NCI-H1436 treated with DMSO at 0.1 percent for 48 hours (cell line): ENCODE measurements around the gene MAP7D2.

Experiments used
- DNase-seq: peaks from one replicate; lab custom pipeline; 2025; lab: John Stamatoyannopoulos, UW

MAP7D2 gene

DNA sequence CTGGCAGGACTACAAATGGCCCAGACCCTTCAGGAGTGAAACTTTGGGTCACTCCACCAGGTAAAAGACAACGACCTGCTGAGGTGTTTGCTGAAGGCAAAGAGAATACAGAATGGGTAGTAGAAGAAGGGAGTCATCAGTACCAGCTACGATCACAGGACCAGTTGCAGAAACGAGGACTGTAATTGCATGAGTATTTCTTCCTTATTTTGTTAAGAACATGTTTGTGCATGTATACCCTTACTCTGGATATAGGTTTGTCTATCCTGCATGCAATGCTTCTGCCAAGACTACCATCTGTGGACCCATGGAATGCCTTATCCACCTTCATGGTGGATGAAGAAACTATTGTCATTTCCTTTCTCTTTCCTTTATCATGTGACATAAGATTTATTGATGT is 77.7 kb downstream of the MAP7D2 start:
- DNase-seq: no peak

DNA sequence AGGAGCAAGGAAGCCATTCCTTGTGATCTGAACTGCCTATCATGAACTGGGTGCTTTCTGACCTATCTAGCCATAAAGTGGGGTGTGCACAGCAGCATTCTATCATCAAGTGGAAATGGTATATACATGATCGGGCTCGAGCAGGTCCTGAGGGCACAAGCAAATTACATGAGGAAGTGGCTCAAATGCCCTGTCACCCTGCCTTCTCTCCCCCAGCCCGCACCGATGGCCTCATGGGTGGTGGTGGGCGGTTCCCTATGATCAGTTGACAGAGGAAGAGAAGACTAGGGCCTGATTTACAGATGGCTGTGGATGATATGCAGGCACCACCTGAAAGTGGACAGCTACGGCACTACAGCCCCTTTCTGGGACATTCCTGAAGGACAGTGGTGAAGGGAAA is 79.5 kb downstream of the MAP7D2 start:
- DNase-seq: no peak

DNA sequence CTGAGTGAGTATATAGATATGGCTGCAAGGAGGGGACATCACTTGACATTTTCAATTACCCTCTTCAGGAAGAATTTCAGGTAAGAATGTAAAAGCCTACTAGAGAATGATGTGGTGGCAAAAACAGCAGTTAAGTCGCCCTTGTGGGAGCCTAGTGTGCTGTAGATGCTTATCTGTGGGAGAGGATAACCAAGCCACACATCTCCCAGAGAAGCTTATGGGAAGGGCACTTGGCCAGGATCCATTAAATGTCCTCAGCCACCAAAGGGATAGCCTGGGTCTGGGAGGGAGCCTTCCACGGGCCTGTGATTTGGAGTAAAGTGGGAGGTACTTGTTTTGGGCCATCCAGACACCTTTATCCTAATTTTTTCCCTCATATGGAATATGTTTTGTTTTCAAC is 84.5 kb downstream of the MAP7D2 start:
- DNase-seq: no peak

DNA sequence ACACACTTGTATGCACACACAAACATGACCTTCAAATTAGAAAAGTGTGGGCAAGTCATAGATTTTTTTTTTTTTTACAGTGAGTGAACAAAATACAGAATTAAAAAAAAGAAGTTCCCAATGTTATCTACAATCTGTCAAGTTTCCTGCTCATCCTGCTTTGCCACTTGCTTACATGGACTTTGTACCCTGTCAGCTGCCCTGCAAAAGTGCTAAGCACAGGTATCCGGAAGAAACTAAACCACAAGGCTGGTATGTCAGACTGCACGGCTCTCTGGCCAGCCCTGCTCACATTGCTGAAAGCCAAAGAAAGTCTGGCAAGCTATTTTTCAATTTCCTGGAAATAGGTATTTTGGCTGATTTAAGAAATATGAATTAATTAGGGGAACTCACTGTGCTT is 87.0 kb downstream of the MAP7D2 start:
- no peak for DNase-seq

DNA sequence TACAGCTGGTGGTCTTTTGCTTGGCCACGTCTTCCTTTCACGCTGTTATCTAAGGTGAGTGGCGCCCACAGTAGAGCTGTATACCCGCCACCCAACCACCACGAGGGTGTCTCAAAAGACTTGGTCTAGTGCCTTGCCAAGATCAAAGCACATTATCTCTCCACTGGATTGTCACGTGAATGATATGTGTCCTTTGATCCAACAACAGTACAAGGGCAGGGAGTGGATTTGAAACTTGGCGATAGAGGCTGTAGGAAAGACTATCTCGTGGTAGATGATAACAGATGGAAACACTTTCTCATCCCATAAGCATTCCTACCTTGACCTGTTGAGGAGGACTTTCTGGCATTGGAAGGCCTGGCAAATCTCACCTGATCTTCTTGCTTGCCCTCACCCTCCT is 88.1 kb downstream of the MAP7D2 start:
- DNase-seq: no peak

DNA sequence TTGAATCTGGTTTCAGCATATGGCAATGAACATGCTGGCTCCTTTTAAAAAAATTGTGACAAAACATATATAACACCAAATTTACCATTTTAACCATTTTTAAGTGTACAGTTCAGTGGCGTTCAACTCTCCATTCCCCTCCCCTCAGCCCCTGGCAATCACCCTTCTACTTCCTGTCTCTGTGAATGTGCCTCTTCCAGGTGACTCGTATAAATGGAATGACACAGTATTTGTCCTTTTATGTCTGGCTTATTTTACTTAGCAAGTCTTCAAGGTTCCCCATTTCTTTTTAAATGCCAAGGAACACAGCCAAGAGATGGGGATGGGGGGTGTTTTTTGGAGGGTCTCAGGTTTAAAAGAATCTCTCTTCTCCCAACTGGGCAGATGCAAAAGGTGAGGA is 90.4 kb downstream of the MAP7D2 start:
- no peak for DNase-seq

DNA sequence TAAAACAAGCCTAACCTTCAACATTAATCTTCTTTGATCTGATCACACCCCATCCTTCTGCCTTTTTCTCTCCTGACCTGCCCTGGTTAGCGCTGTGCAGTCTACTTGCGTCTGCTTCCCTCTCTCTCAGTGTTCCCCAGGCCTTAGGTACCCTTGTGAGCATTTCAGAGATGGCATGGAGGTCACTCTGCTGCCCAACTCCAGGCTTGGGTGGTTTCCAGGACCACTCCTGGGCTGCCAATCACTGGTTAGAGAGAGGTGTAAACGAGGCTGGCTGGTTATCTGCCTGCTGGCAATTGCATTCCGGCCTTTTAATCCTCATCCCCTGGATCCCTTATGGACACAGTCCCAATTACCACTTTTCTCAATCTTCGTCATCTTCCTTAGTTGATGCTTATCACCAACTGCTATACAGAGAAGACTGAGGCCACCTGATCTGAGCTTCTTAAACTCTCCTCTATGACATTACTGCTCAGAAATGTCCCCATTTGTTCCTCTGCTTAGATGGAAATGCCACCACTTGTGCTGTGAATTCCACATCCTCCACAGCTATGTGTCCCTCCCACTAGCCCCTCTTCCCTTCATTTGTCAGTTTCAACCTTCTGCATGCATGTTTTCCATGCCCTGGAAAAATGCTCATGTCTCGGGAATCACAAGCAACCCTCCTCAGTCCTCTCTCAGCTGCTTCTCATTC is 96.9 kb downstream of the MAP7D2 start:
- no peak for DNase-seq

DNA sequence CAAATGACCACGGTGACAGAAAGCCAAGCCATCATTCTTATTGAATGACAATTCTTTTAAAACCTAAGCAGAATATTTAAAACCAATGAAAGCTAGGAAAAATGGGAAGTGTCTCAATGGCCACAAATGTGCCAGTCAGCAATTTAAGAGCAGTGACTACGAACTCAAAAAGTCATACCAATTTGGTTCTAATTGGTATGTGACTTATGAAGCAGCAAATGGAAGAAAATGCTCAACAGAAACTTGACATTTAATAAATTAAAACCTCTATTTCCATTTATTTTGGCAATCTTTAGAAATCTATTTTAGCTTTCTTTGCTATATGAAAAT is 100.1 kb downstream of the MAP7D2 start:
- DNase-seq: no peak

DNA sequence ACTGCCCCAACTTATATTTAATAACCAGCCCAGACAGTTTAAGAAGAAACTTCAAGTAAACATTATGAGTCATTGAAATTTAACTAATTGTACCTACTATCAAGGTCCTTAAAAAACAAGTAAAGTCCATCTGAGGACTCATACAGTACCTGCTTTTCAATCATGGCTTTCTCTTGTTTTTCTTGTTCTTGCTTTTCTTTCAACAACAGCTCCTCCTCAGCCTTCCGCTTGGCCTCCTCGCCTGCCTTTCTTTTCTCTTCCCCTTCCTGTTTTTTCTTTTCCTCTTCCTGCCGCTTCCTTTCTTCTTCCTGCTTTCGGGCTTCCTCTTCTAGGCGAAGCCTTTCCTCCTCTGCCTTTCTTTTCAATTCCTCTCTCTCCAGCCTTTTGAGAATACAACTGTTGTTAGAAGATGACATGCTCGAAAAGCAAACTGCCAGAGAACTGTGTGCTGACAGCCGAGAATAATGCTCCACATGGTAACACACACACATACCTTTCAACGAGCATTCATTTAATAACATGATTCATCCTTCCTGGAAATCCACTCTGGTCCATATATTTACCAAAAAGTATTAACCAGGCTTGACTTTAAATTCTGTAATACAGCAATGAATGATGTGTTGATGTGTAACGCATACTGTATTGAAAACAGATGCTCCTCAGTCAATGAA is 100.6 kb downstream of the MAP7D2 start:
- no peak for DNase-seq

DNA sequence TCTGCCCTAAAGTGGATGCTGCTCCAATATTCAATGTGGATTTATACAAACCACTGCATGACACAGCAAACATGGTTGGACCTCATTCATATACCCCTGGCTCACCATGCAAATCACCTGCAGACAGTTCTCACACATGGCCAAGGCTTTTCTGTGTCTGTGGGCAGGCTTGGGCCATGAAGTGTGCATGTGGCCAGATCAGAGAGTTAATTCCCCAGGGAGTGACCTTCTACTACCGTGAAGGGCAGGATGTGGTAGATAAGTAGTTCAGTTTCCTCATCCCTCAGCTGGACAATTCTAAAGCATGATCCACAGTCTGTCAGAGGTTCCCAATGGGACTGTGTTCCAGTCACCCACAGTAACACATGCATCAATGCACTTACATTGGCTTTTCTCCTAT is 101.3 kb downstream of the MAP7D2 start:
- DNase-seq: no peak

DNA sequence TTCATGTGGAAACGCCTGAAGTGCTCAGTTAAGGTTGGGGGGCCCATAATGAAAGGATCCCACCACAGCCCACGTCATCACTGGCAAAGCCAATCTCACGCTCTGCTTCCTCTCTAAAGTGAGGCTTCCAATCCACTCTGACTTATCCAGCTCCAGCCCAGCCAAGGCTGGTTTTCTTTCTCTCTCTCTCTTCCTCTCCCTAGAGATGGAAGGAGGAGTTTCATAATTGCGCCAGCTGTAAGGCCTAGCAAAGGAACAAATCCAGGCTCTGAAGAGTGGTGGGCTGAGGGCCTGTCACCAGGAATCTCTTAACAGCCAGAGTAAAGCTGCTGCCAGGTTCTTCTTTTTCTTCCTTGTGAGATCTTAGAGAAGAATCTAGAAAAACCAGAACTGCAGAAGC is 105.1 kb downstream of the MAP7D2 start:
- DNase-seq: peak; percentile 1

DNA sequence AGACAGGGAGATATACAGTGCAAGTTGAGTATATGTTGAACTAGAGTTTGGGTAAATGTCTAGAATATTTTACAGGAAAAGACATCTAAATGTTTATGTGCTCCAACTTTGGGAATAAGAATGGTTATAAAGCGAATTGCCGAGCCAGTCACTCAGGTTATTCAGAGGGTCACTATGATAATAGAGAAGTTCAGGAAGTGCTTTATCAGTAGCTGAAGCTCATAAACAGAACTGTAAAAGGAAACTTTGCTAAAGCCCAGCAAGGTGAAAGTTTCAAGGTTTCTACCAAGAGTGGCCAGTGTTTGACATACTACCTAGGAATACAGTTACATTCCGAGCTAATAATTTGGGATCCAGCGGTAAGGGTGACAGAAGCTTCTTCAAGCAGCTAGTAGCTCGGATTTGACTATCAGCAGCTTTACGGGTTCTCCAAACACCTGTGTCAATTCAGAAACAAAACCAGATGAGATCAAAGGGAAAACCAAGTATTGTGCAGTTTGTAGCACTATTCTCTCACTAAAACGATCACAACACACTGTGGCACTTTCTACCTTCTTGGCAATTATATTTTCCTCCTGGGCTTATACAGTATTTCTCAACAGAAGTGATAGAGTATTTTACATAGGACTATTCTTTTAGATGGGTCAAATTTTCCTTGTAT is 108.6 kb downstream of the MAP7D2 start:
- DNase-seq: no peak

DNA sequence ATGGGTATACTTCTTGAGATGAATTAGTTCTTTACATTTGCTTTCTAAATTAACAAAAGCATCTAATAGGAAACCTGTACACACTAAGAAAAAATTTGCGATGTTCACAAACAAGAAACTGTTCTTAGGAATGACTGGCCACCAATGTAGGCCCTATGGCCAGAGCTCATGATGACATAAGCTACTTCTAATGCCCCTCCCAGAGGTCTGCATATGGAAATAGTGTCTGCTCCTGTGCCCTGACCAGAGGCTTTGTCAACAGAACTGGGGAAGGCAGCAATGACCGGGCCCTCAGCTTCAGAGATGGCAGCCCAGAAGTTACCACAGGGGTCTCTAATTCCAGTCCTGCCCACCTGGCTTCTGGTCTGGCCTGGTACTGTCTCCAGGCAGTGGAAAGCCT is 110.8 kb downstream of the MAP7D2 start:
- DNase-seq: no peak

DNA sequence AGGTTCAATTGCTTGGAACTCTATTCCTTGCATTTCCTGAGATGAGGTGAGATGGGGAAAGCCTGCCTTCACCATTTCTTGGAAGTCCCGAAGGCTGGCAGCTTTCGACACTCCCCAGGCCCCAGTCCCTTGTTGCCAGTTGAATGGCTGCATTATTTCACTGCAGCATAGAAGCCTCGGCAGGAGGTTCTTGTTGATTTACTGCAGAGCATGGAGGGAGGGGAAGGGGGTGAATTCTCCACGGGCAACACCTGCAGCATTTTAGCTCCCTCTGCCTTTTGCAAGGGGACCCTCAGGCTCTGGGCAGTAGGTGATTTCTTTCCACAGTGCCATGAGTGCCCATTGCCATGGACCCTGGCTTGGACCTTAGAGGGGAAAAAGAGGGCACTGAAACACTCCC is 115.1 kb downstream of the MAP7D2 start:
- no peak for DNase-seq

DNA sequence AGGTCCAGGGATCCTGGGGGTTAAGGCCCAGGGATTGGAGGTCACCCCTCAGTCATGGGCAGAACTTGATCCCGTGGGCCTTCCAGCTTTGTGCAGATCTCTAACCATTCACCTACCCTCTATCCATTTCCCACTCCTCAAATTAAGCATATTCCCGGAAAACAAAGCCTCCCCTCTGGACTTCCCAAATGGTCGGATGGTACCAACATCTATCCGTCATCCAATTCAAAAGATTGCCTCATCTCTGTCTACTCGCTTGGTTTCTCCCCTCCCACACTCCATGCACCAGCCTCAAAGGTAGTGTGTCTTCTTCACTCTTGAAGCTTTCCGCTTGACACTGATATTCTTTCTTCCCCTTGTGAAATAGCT is 125.4 kb downstream of the MAP7D2 start:
- no peak for DNase-seq

DNA sequence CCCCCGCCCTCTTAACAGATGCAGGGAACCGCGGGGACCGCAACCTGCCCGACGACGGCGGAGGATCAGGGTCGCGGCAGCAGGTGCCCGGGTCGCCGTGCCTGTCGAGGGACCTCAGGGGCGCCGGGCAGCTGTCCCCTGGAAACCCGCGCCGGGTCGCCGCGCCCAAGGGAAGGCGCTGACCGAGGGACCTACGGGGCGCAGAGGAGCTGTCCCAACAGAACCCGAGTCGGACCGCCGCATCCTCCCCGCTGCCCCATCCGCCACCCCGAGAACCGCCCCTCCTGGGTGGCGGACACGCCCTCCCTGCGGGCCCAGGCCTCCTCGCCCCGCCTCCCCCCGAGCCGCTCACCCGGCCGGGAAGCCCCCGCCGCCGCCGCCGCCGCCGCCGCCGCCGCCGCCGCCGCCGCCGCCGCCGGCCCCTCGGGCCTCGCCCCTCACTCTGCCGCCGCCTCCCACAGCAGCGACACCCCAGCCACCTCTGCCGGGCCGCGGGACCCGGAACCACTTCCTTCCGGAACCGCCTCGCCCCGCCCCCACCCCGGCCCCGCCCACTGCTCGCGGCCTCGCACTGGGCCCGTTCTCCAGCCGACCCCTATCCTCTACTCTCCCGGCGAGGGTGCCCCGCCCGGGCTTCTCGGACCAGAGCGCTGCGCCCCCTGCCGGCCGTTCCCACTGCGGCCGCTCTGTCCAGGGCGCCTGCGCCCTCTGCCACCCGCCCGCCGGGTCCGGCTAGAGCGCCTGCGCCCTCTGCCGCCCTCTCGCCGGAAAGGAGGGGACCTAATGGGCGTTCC is 126.0 kb downstream of the MAP7D2 start, which contains the start of gene BCLAF3:
BCLAF3 (minus strand) TSS at position 506 of the 794 bp plus-strand sequence. CDS start 20,797 bp downstream, outside the sequence.
- DNase-seq: no peak

DNA sequence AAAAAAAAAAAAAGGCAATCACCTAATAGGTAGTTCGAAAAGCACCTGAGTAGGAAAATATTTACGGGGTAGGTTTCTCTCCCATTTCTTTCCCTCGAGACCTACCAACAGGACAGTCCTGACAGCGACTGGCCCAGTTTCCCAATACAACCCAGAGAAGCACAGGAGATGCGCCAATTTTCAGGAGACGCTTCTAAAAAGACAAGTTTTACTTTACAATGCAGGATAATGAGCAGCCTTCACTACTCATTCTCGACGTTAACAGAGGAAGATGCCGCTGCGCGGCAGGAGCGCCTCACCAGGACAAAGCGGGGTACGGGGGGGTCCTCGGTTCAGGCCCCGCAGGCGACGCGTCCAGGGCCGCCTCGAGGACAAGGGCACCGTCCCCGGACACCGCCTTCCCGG is 126.6 kb downstream of the MAP7D2 start:
- DNase-seq: no peak

DNA sequence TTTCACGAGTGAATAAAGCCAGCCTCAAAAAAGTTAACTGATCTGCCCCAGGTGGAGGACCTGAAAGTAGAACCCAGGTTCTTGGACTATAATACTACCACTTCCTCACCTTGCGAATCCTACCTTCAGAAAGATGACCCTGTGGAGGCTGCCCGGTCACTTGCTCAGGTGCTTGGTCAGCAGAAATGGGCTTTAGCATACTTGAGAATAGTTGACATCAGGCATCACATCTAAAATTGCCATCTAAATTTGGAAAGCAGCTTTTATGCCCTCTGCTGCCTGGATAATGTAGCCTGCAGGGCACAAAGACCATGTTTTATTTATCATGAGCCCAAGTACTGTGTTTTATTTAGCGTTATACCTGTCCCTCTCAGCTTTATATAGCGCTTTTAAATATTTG is 128.9 kb downstream of the MAP7D2 start:
- DNase-seq: no peak

DNA sequence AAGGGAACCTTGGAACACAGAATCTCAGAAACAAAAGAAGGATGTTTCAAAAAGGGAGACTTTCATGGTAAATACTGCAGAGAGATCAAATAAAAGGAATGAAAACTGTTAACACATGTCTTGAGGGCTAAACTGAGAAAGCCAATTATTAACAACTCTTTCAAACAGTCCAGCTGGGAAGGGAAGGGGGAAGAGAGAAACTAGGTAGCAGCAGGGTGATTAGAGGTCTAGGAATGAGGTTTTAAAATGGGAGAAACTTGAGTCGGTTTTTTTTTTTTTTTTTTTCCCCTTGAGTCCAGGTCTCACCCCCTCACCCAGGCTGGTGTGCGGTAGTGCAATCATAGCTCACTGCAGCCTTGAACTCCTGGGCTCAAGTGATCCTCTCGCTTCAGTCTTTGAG is 130.2 kb downstream of the MAP7D2 start:
- DNase-seq: no peak

DNA sequence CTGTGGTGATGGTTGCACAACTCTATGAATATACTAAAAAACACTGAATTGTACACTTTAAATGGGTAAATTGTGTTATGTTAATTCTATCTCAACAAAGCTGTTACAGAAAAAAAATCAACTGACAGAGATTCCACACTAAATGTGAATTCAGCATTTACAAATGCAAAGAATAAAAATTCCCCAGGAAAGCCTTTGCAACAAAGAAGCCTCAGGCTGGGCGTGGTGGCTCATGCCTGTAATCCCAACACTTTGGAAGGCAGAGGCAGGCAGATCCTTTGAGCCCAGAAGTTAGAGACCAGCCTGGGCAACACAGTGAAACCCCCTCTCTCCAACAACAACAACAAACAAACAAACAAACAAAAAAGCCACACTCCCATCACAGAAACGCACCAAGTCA is 134.8 kb downstream of the MAP7D2 start:
- DNase-seq: no peak

DNA sequence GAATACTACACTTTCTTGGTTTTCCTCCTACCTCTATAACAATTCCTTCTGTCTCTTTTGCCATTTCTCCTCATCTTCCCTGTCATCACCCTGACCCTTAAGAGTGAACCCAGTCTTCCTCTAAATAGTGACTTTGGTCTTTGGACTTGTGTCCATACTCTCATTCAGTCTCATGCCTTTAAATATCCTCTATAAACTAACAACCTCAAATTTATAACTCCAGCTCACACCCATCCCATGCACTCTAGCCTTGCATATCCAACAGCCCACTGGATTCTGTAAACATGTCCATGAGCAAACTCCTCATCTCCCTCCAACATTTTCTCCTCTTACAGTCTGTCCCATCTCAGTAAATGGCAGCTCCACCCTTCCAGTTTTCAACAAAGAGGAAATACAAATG is 140.9 kb downstream of the MAP7D2 start:
- no peak for DNase-seq

DNA sequence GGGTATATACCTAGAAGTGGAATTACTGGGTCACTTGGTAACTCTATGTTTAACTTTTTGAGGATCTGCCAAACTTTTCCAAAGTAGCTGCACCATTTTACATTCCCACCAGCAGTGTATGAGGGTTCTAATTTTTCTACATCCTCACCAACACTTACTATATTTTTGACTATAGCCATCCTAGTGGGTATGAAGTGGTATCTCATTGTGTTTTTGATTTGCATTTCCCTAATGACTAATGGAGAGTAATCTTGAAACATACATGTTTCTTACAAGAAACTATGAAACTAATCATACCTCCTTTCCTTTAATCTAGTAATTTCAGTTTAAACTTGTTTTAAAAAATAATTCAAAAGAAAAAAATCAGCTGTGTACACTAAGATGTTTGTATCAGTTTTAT is 143.7 kb downstream of the MAP7D2 start:
- no peak for DNase-seq

DNA sequence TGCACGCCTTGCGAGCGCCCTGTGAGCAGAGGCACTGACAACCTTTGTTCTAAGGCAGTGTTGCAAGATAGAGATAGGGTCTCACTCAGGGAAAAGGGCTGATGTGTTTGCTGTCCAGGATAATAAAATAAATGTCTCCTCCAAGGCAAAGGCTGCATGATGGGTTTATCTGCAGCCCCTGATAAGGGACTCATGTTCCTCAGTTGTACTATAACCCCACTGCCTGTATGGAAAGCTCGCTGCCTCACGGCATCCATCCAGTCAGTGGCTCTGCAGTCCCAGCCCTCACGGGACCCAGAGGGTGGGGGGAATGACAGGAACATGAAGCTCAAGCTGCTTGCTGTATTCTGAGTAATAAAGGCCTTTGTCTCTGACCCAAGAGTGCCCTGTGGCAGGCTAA is 148.4 kb downstream of the MAP7D2 start:
- no peak for DNase-seq
